ENCODE measurements around the gene HNRNPR. TPM values are rescaled to one million over a fixed set of nuclear protein-coding genes. Genes with fewer than 3 reads are reported as not detected.
"Not testable (repeated sequence)": the region's sequence is repeated elsewhere in the genome, so short reads cannot be mapped to it uniquely, and the experiment has no call there.

Gene HNRNPR
- total and polyA plus RNA-seq, 7 donors: 59.3 to 89.2 (median 65.7) TPM

GRCh38 chr1:23381233-23381885, 37.3 kb upstream of the HNRNPR start:
- DNase-seq: no peak
- no peaks in the 10 kb centered on the region for H3K27me3 ChIP-seq
- 75 to 82% methylated on average over 5 of the region's 5 CpGs for WGBS, 2 donors

GRCh38 chr1:23380719-23381118, 36.6 kb upstream of the HNRNPR start:
- Histone ChIP-seq H3K9me3 (no peaks in the 10 kb centered on the region), H3K4me1 (peaks cover 0 to 40% (median 31%) of the 10 kb centered on the region in 4 donors), H3K4me3 (no peak overlapping the region), H3K27ac (peak overlapping the region in 2 of 4 donors; percentile 15 to 83), H3K27me3 (no peaks in the 10 kb centered on the region), H3K36me3 (peaks cover 0 to 31% (median 0%) of the 10 kb centered on the region in 4 donors)
- DNase-seq: no peak
- TF ChIP-seq EP300 (IDR thresholded peaks at IDR 0.05): no peak
- TF ChIP-seq POLR2A (IDR thresholded peaks at IDR 0.05): no peak
- TF ChIP-seq CTCF (IDR thresholded peaks at IDR 0.05): no peak
- TF ChIP-seq POLR2AphosphoS5 (IDR thresholded peaks at IDR 0.05): no peak
- intact Hi-C loops (cut with DNase I): no loop called here
- WGBS, 2 donors: 58 to 63% methylated on average over 5 of the region's 5 CpGs

More at GRCh38 chr1:23381233-23381885, 37.3 kb upstream of the HNRNPR start:
- peaks cover 0 to 34% (median 29%) of the 10 kb centered on the region in 4 donors for H3K4me1 ChIP-seq
- no peak for TF ChIP-seq CTCF (IDR thresholded peaks at IDR 0.05)
- TF ChIP-seq POLR2A (IDR thresholded peaks at IDR 0.05): no peak
- TF ChIP-seq POLR2AphosphoS5 (IDR thresholded peaks at IDR 0.05): no peak
- TF ChIP-seq EP300 (IDR thresholded peaks at IDR 0.05): no peak
- no peak overlapping the region for H3K4me3 ChIP-seq
- intact Hi-C loops (cut with DNase I): no loop called here
- H3K36me3 ChIP-seq: peaks cover 0 to 31% (median 0%) of the 10 kb centered on the region in 4 donors
- peak overlapping the region in 2 of 4 donors; percentile 2 to 9 for H3K27ac ChIP-seq
- no peaks in the 10 kb centered on the region for H3K9me3 ChIP-seq

- DNase-seq; H3K9me3 ChIP-seq; H3K4me3 ChIP-seq; intact Hi-C loops (cut with DNase I); H3K27me3 ChIP-seq: not testable (repeated sequence)
- WGBS, 2 donors: 63 to 79% methylated on average over 4 of the region's 4 CpGs
- H3K36me3 ChIP-seq: peaks cover 0 to 28% (median 0%) of the 10 kb centered on the region in 4 donors
- H3K27ac ChIP-seq: peak overlapping the region in 2 of 4 donors; percentile 15 to 83
- H3K4me1 ChIP-seq: peaks cover 0 to 40% (median 31%) of the 10 kb centered on the region in 4 donors
Observed at GRCh38 chr1:23380236-23380635, 36.2 kb upstream of the HNRNPR start.

DNA sequence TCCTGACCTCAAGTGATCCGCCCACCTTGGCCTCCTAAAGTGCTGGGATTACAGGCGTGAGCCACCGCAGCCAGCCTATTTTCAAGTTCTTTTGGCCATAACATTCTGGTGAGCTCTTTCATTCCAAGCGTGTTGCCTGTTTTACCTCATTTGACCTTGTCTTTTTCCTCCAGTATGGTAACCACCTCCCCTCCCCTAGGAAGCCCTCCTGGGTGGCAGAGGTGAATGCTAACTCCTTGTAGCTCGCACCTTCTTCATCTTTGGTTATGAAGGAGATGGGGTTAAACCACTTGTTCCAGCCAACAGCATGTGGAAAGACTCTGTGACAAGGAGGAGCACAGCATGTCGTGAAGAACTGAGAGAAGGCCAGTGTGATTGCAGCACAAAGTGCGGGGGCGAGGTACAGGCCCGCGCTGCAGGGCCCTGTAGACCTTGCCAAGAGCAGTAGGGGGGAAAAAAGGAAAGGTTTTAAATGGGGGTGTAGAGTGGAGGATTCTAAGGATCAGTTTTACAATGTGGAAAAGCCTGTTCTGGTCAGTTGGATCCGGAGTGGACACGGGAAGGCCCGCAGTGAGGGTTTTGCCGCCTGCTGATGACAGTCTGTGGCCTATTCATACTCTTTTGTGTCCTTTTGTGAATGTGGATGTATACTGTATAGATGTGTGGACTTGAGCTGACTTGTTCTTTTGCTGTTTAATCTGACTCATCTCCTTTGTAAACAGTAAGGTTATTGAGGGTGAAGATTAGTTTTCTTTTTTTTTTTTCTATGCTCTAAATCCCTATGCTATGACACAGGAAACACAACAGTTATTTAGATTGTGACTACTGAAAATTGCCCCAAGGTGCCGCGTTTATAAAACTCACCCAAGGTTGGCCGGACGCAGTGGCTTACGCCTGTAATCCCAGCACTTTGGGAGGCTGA, 33.1 kb upstream of the HNRNPR start:
- Histone ChIP-seq H3K4me3 (no peak overlapping the region), H3K9me3 (no peaks in the 10 kb centered on the region), H3K4me1 (peaks cover 0 to 33% (median 31%) of the 10 kb centered on the region in 4 donors), H3K27ac (peak overlapping the region; percentile 68 to 83 (median 80)), H3K36me3 (peaks cover 0 to 10% (median 0%) of the 10 kb centered on the region in 4 donors), H3K27me3 (no peaks in the 10 kb centered on the region)
- intact Hi-C loops (cut with DNase I): no loop called here
- TF ChIP-seq POLR2AphosphoS5 (IDR thresholded peaks at IDR 0.05) (peak in 3 of 4 donors; percentile 22 to 64 (median 50)), CTCF (IDR thresholded peaks at IDR 0.05) (no peak), EP300 (IDR thresholded peaks at IDR 0.05) (peak in 1 of 4 donors; percentile 8), POLR2A (IDR thresholded peaks at IDR 0.05) (no peak)
- WGBS, 2 donors: 36 to 60% methylated on average over 19 of the region's 19 CpGs
- DNase-seq: peak; percentile 88

- WGBS, 2 donors: 90 to 94% methylated on average over 12 of the region's 12 CpGs
- intact Hi-C loops (cut with DNase I): not testable (repeated sequence)
Observed at GRCh38 chr1:23374079-23374735, 30.1 kb upstream of the HNRNPR start.

More at GRCh38 chr1:23374079-23374735, 30.1 kb upstream of the HNRNPR start:
- H3K36me3 ChIP-seq, H3K4me3 ChIP-seq, DNase-seq, H3K9me3 ChIP-seq, H3K27me3 ChIP-seq, H3K27ac ChIP-seq: not testable (repeated sequence)
- peaks cover 0 to 59% (median 55%) of the 10 kb centered on the region in 4 donors for H3K4me1 ChIP-seq

Measured in sigmoid colon (tissue), 7 donors.